Fibroblast of skin of scalp (primary cell): Measurements from ENCODE around the gene ALDH3A1.

Source experiments
- DNase-seq: peaks from one replicate; pipeline ENCODE4 v3.0.0-alpha.2; 2013

Gene ALDH3A1

GRCh38 chr17:19740933-19741332 is 7.2 kb downstream of the ALDH3A1 start:
- no peak for DNase-seq

- no peak for DNase-seq
Measured at GRCh38 chr17:19739241-19740201, 8.6 kb downstream of the ALDH3A1 start.

GRCh38 chr17:19738757-19739156 is 9.3 kb downstream of the ALDH3A1 start:
- no peak for DNase-seq

- DNase-seq, result no peak
Measured at GRCh38 chr17:19738073-19738449, 10.0 kb downstream of the ALDH3A1 start.

- DNase-seq, result no peak
Measured at GRCh38 chr17:19737305-19738072, 10.6 kb downstream of the ALDH3A1 start.

GRCh38 chr17:19736071-19736470 is 12.0 kb downstream of the ALDH3A1 start:
- no peak for DNase-seq

GRCh38 chr17:19733953-19734526 is 14.1 kb downstream of the ALDH3A1 start:
- no peak for DNase-seq

GRCh38 chr17:19731626-19732025 is 16.5 kb downstream of the ALDH3A1 start:
- DNase-seq, result no peak

- DNase-seq, result no peak
Measured at GRCh38 chr17:19730843-19731242, 17.3 kb downstream of the ALDH3A1 start.

GRCh38 chr17:19729900-19730299 is 18.2 kb downstream of the ALDH3A1 start:
- DNase-seq, result no peak

- peak; percentile 52 for DNase-seq
Measured at GRCh38 chr17:19728084-19728495, 20.0 kb downstream of the ALDH3A1 start.

- DNase-seq, result no peak
Measured at GRCh38 chr17:19727501-19728078, 20.5 kb downstream of the ALDH3A1 start.

GRCh38 chr17:19726631-19727376 is 21.3 kb downstream of the ALDH3A1 start:
- no peak for DNase-seq

GRCh38 chr17:19725486-19725885 is 22.6 kb downstream of the ALDH3A1 start:
- no peak for DNase-seq

GRCh38 chr17:19724501-19725420 is 23.3 kb downstream of the ALDH3A1 start:
- DNase-seq, result no peak

GRCh38 chr17:19723964-19724363 is 24.1 kb downstream of the ALDH3A1 start:
- DNase-seq, result no peak

GRCh38 chr17:19720631-19721426 is 27.3 kb downstream of the ALDH3A1 start:
- DNase-seq, result no peak

- no peak for DNase-seq
Measured at GRCh38 chr17:19720210-19720475, 28.0 kb downstream of the ALDH3A1 start.

- DNase-seq, result no peak
Measured at GRCh38 chr17:19719355-19720209, 28.5 kb downstream of the ALDH3A1 start.
